Tibial nerve (tissue), 4 donors: ENCODE data around the gene SLC25A44. TPM values are rescaled to one million over a fixed set of nuclear protein-coding genes. Genes with fewer than 3 reads are reported as not detected.

Source experiments
- DNase-seq, 2 donors: peaks; one replicate each; pipeline ENCODE4 v3.0.0-alpha.2; 2019; ENCODE audit warnings: low spot score in 2 of 2
- H3K27ac ChIP-seq, 4 donors: fragments of 200-600 bp; sonication (generic) in 3 of 4; one replicate each; pipeline ENCODE4 v1.5.1; 2017 to 2019; ENCODE audit warnings: mild to moderate bottlenecking in 1 of 4
- H3K27me3 ChIP-seq, 2 donors: fragments of 200-600 bp; sonication (generic) in 1 of 2; one replicate each; pipeline versions ENCODE4 v1.5.1 to v1.6.0; 2017 to 2019
- H3K36me3 ChIP-seq, 3 donors: fragments of 200-600 bp; sonication (generic); one replicate each; pipeline ENCODE4 v1.5.1; 2018 to 2019
- H3K4me1 ChIP-seq, 4 donors: fragments of 200-600 bp; sonication (generic) in 3 of 4; one replicate each; pipeline ENCODE4 v1.5.1; 2017 to 2019
- H3K4me3 ChIP-seq, 4 donors: fragments of 200-600 bp; sonication (generic) in 3 of 4; one replicate each; pipeline ENCODE4 v1.5.1; 2017 to 2019; ENCODE audit warnings: mild to moderate bottlenecking in 1 of 4, moderate library complexity in 1 of 4
- H3K9me3 ChIP-seq, 4 donors: fragments of 200-600 bp; sonication (generic) in 3 of 4; one replicate each; pipeline ENCODE4 v1.5.1; 2017 to 2019
- CTCF ChIP-seq, 5 experiments: fragments of 200-600 bp in 3 of 5; fragments of 450-650 bp in 2 of 5; sonication (generic) in 3 of 5; IDR thresholded peaks; one replicate each; pipeline ENCODE4 v1.5.1; 2016 to 2019; ENCODE audit warnings: antibody characterized with exemption in 5 of 5, mild to moderate bottlenecking in 3 of 5, moderate library complexity in 2 of 5
- EP300 ChIP-seq, 2 donors: sonication (generic); formaldehyde crosslinking; IDR thresholded peaks; one replicate each; pipeline ENCODE4 v1.6.1; 2017; ENCODE audit warnings: antibody characterized with exemption in 2 of 2, mild to moderate bottlenecking in 1 of 2
- POLR2A ChIP-seq, 2 donors: fragments of 450-650 bp; IDR thresholded peaks; one replicate each; pipeline ENCODE4 v1.6.1; 2017; ENCODE audit warnings: antibody characterized with exemption in 2 of 2, mild to moderate bottlenecking in 2 of 2, moderate library complexity in 2 of 2
- WGBS, 2 donors: methylation state at CpG; one replicate each; pipeline ENCODE4 v1.1.5; 2018; 5-methylcytosine and 5-hydroxymethylcytosine counted together
- total RNA-seq, 4 donors: library from RNA; depleted of rRNA; stranded (reverse); fragments of >200 nt; gene quantifications; one replicate each; pipeline ENCODE4 v1.1.0, GENCODE V29; 2016

The SLC25A44 gene
- total RNA-seq, 4 donors from 2014 or later: 9.4 to 25.5 (median 13.6) TPM

GRCh38 chr1:156151093-156151688 is 42.7 kb upstream of the SLC25A44 start:
- Histone ChIP-seq H3K4me3 (no peak overlapping the region), H3K36me3 (no peaks in the 10 kb centered on the region), H3K4me1 (peaks cover 0 to 19% (median 15%) of the 10 kb centered on the region in 4 donors), H3K9me3 (no peaks in the 10 kb centered on the region), H3K27ac (no peak overlapping the region), H3K27me3 (peaks cover 0 to 14% of the 10 kb centered on the region in 2 donors)
- DNase-seq: no peak
- TF ChIP-seq POLR2A (IDR thresholded peaks at IDR 0.05) (no peak), EP300 (IDR thresholded peaks at IDR 0.05) (no peak), CTCF (IDR thresholded peaks at IDR 0.05) (no peak)
- WGBS, 2 donors: 58 to 82% methylated on average over 6 of the region's 6 CpGs

- WGBS, 2 donors: 46 to 58% methylated on average over 5 of the region's 5 CpGs
- Histone ChIP-seq H3K4me3 (no peak overlapping the region), H3K27me3 (peaks cover 0 to 14% of the 10 kb centered on the region in 2 donors), H3K27ac (no peak overlapping the region), H3K4me1 (peaks cover 0 to 7% (median 2%) of the 10 kb centered on the region in 4 donors), H3K9me3 (no peaks in the 10 kb centered on the region), H3K36me3 (no peaks in the 10 kb centered on the region)
- no peak for DNase-seq
- no peak for TF ChIP-seq POLR2A (IDR thresholded peaks at IDR 0.05)
These were observed 41.3 kb upstream of the SLC25A44 start for GRCh38 chr1:156152628-156153027.

DNA sequence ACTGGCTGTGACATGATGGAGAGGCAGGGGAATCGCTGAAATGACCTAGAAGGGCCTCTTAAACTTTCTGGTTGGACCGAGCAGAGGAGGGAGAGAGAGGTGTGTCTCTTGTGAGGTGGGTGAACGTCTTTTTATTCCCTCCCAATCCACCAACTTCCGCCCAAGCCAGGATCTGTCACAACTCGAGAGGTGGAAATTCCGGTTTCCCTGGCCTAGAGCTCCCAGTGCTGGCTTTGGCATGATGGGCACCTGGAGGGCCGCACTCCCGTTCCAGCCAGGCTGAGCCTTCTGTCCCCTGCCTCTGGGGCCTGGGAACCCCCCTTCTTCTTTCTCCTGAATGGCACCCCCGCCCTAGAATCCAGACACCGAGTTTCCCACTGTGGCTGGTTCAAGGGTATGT is 40.5 kb upstream of the SLC25A44 start, which contains the start of gene SEMA4A:
TSS of gene SEMA4A (plus strand) at position 224 of the 400 bp plus-strand sequence. CDS start 994 bp downstream, outside the sequence.
- Histone ChIP-seq H3K4me1 (peaks cover 0 to 7% (median 2%) of the 10 kb centered on the region in 4 donors), H3K36me3 (no peaks in the 10 kb centered on the region), H3K27ac (no peak within 1 kb of the TSS), H3K27me3 (peaks cover 0 to 14% of the 10 kb centered on the region in 2 donors), H3K9me3 (no peaks in the 10 kb centered on the region), H3K4me3 (peak within 1 kb of the TSS in 1 of 4 donors; percentile 7)
- 79 to 81% methylated on average over 10 of the region's 10 CpGs for WGBS, 2 donors
- DNase-seq: no peak
- TF ChIP-seq POLR2A (IDR thresholded peaks at IDR 0.05) (no peak), EP300 (IDR thresholded peaks at IDR 0.05) (no peak), CTCF (IDR thresholded peaks at IDR 0.05) (no peak)

DNA sequence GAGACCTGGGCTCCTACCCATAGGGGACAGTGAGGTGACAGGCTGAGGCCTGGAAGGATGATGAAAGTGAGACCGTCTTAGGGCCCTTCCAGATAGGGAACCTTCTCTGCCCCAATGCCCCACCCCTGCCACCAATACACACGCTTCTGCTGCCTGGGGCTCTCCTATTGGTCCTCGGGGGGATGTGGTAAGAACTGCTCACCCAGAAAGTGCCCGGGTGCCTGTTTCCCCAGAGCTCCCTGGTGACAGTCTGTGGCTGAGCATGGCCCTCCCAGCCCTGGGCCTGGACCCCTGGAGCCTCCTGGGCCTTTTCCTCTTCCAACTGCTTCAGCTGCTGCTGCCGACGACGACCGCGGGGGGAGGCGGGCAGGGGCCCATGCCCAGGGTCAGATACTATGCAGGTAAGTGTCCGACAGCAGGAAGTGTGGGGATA is 39.6 kb upstream of the SLC25A44 start:
- DNase-seq: no peak
- TF ChIP-seq CTCF (IDR thresholded peaks at IDR 0.05) (no peak), POLR2A (IDR thresholded peaks at IDR 0.05) (no peak), EP300 (IDR thresholded peaks at IDR 0.05) (no peak)
- Histone ChIP-seq H3K27me3 (peaks cover 0 to 11% of the 10 kb centered on the region in 2 donors), H3K4me1 (peaks cover 0 to 7% (median 2%) of the 10 kb centered on the region in 4 donors), H3K9me3 (no peaks in the 10 kb centered on the region), H3K36me3 (no peaks in the 10 kb centered on the region), H3K27ac (no peak overlapping the region), H3K4me3 (peak overlapping the region in 1 of 4 donors; percentile 7)
- 59 to 60% methylated on average over 11 of the region's 11 CpGs for WGBS, 2 donors

DNA sequence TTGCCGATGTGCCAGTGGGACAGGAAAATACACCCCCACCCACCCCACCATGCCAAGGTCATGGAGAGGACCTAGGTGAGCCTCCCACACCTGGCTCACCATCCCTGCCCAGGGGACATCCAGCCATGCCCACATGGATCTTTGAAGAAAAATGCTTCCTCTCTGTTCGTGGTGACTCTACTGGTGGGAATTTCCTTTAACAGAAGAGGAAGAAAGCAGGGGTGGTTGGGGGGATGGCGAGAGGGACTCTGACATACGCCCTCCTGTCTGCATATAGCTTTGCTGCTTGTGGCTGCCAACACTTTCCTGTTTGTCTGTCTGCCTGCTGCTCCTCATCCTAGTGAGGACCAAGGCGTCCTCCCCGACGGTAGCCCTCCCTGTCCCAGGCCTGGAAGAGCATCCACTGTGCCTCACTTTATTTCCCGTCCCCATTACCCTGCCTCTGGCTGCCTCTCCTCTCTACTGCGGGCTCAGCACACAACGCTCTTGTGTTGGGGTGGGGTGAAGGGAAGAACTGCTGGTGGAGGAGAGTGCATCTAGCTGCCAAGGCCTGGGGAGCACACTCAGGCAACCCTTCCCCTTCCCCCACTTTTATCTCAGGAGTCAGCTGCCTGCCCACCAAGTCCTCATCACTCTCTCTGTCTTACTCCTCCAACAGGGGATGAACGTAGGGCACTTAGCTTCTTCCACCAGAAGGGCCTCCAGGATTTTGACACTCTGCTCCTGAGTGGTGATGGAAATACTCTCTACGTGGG is 38.0 kb upstream of the SLC25A44 start:
- H3K27me3 ChIP-seq: no peaks in the 10 kb centered on the region
- H3K9me3 ChIP-seq: no peaks in the 10 kb centered on the region
- TF ChIP-seq POLR2A (IDR thresholded peaks at IDR 0.05) (no peak), CTCF (IDR thresholded peaks at IDR 0.05) (no peak), EP300 (IDR thresholded peaks at IDR 0.05) (no peak)
- no peaks in the 10 kb centered on the region for H3K36me3 ChIP-seq
- peaks cover 0 to 14% (median 4%) of the 10 kb centered on the region in 4 donors for H3K4me1 ChIP-seq
- no peak for DNase-seq
- H3K27ac ChIP-seq: no peak overlapping the region
- WGBS, 2 donors: 53 to 64% methylated on average over 12 of the region's 12 CpGs
- H3K4me3 ChIP-seq: no peak overlapping the region
